ENCODE data around the gene ROS1. TPM values are rescaled to one million over a fixed set of nuclear protein-coding genes. Genes with fewer than 3 reads are reported as not detected.
A peak's percentile ranks its signal among the peaks of the same experiment; 100 is the strongest.
"Not testable (repeated sequence)": the region's sequence is repeated elsewhere in the genome, so short reads cannot be mapped to it uniquely, and the experiment has no call there.

Gene ROS1
- total and polyA plus RNA-seq, 4 experiments from 2014 or later, result not detected

- no peak overlapping the region for H3K4me3 Mint-ChIP-seq
- peaks cover 0 to 4% of the 10 kb centered on the region in 2 donors for H3K36me3 Mint-ChIP-seq
- POLR2A ChIA-PET (ENCODE audit: partially characterized antibody), result no interaction called here
These were observed 162.3 kb downstream of the ROS1 start for GRCh38 chr6:117263353-117263927.

GRCh38 chr6:117262799-117263198 lies 162.9 kb downstream of the ROS1 start:
- Histone ChIP-seq H3K4me1 (ENCODE audit: insufficient read depth, low read length) (peaks cover 17% of the 10 kb centered on the region), H3K27ac (ENCODE audit: low read depth, low read length) (no peak overlapping the region), H3K9me3 (ENCODE audit: control insufficient read depth in 1 of 2, low read length in 2 of 2) (no peaks in the 10 kb centered on the region), H3K27me3 (ENCODE audit: insufficient read depth, low read length) (peaks cover 20% of the 10 kb centered on the region), H3K36me3 (ENCODE audit: insufficient read depth, low read length) (no peaks in the 10 kb centered on the region), H3K4me3 (ENCODE audit: low read length in 2 of 2) (no peak overlapping the region)
- H3K27me3 Mint-ChIP-seq, result peaks cover 40 to 42% of the 10 kb centered on the region in 2 donors
- DNase-seq, result no peak
- CTCF ChIA-PET (ENCODE audit: partially characterized antibody), result no interaction called here
- H3K4me3 Mint-ChIP-seq, result peak overlapping the region in 1 of 8 donors; percentile 25
- H3K4me1 Mint-ChIP-seq, result peaks cover 5 to 21% (median 16%) of the 10 kb centered on the region in 4 donors
- intact Hi-C loops (cut with micrococcal nuclease), result no loop called here
- H3K36me3 Mint-ChIP-seq, result peaks cover 0 to 4% of the 10 kb centered on the region in 2 donors
- H3K9me3 Mint-ChIP-seq, result peaks cover 0 to 6% (median 2%) of the 10 kb centered on the region in 8 donors
- no peak overlapping the region for H3K27ac Mint-ChIP-seq
- POLR2A ChIA-PET (ENCODE audit: partially characterized antibody), result no interaction called here

More at GRCh38 chr6:117263353-117263927, 162.3 kb downstream of the ROS1 start:
- Mint-ChIP-seq H3K27me3 (peaks cover 42 to 47% of the 10 kb centered on the region in 2 donors), H3K4me1 (peaks cover 5 to 21% (median 16%) of the 10 kb centered on the region in 4 donors), H3K9me3 (peaks cover 0 to 4% (median 0%) of the 10 kb centered on the region in 8 donors), H3K27ac (no peak overlapping the region)
- no peak overlapping the region for H3K27ac ChIP-seq (ENCODE audit: low read depth, low read length)
- intact Hi-C loops (cut with micrococcal nuclease), result no loop called here
- DNase-seq, result no peak
- H3K4me3 ChIP-seq (ENCODE audit: low read length in 2 of 2), result no peak overlapping the region
- no peaks in the 10 kb centered on the region for H3K36me3 ChIP-seq (ENCODE audit: insufficient read depth, low read length)
- no peaks in the 10 kb centered on the region for H3K9me3 ChIP-seq (ENCODE audit: control insufficient read depth in 1 of 2, low read length in 2 of 2)
- H3K4me1 ChIP-seq (ENCODE audit: insufficient read depth, low read length), result peaks cover 17% of the 10 kb centered on the region
- H3K27me3 ChIP-seq (ENCODE audit: insufficient read depth, low read length), result peaks cover 25% of the 10 kb centered on the region
- CTCF ChIA-PET (ENCODE audit: partially characterized antibody), result no interaction called here

- H3K4me3 ChIP-seq (ENCODE audit: low read length in 2 of 2), result no peak overlapping the region
- H3K36me3 ChIP-seq (ENCODE audit: insufficient read depth, low read length), result no peaks in the 10 kb centered on the region
- peaks cover 0 to 6% (median under 1%) of the 10 kb centered on the region in 8 donors for H3K9me3 Mint-ChIP-seq
- H3K27me3 ChIP-seq (ENCODE audit: insufficient read depth, low read length), result no peaks in the 10 kb centered on the region
- H3K4me3 Mint-ChIP-seq, result no peak overlapping the region
- H3K27ac Mint-ChIP-seq, result no peak overlapping the region
- H3K4me1 Mint-ChIP-seq, result no peaks in the 10 kb centered on the region
- CTCF ChIA-PET (ENCODE audit: partially characterized antibody), result no interaction called here
- POLR2A ChIA-PET (ENCODE audit: partially characterized antibody), result no interaction called here
- H3K27me3 Mint-ChIP-seq, result peaks cover 0 to 2% of the 10 kb centered on the region in 2 donors
- H3K36me3 Mint-ChIP-seq, result no peaks in the 10 kb centered on the region
- intact Hi-C loops (cut with micrococcal nuclease), result no loop called here
- no peaks in the 10 kb centered on the region for H3K4me1 ChIP-seq (ENCODE audit: insufficient read depth, low read length)
- no peak overlapping the region for H3K27ac ChIP-seq (ENCODE audit: low read depth, low read length)
- no peaks in the 10 kb centered on the region for H3K9me3 ChIP-seq (ENCODE audit: control insufficient read depth in 1 of 2, low read length in 2 of 2)
- DNase-seq, result no peak
These were observed 172.0 kb downstream of the ROS1 start for GRCh38 chr6:117253785-117254184.

- H3K27ac ChIP-seq (ENCODE audit: low read depth, low read length); H3K4me1 Mint-ChIP-seq; H3K36me3 Mint-ChIP-seq; CTCF ChIA-PET (ENCODE audit: partially characterized antibody); H3K4me1 ChIP-seq (ENCODE audit: insufficient read depth, low read length); H3K4me3 ChIP-seq (ENCODE audit: low read length in 2 of 2); H3K9me3 Mint-ChIP-seq; intact Hi-C loops (cut with micrococcal nuclease); POLR2A ChIA-PET (ENCODE audit: partially characterized antibody); H3K9me3 ChIP-seq (ENCODE audit: control insufficient read depth in 1 of 2, low read length in 2 of 2); DNase-seq; H3K27me3 Mint-ChIP-seq; H3K27me3 ChIP-seq (ENCODE audit: insufficient read depth, low read length); H3K36me3 ChIP-seq (ENCODE audit: insufficient read depth, low read length): not testable (repeated sequence)
- H3K4me3 Mint-ChIP-seq, result peak overlapping the region in 3 of 8 donors; percentile 45 to 76 (median 52)
- peak overlapping the region in 1 of 7 donors; percentile 70 for H3K27ac Mint-ChIP-seq
These were observed 180.8 kb downstream of the ROS1 start for GRCh38 chr6:117244979-117245378.

- POLR2A ChIA-PET (ENCODE audit: partially characterized antibody); intact Hi-C loops (cut with micrococcal nuclease); H3K9me3 ChIP-seq (ENCODE audit: control insufficient read depth in 1 of 2, low read length in 2 of 2); H3K4me1 Mint-ChIP-seq; DNase-seq; H3K27me3 ChIP-seq (ENCODE audit: insufficient read depth, low read length); H3K4me3 ChIP-seq (ENCODE audit: low read length in 2 of 2); CTCF ChIA-PET (ENCODE audit: partially characterized antibody); H3K36me3 ChIP-seq (ENCODE audit: insufficient read depth, low read length); H3K27ac ChIP-seq (ENCODE audit: low read depth, low read length); H3K27me3 Mint-ChIP-seq; H3K36me3 Mint-ChIP-seq; H3K4me1 ChIP-seq (ENCODE audit: insufficient read depth, low read length); H3K9me3 Mint-ChIP-seq: not testable (repeated sequence)
- H3K4me3 Mint-ChIP-seq, result peak overlapping the region in 3 of 8 donors; percentile 45 to 76 (median 52)
- peak overlapping the region in 1 of 7 donors; percentile 70 for H3K27ac Mint-ChIP-seq
These were observed 181.2 kb downstream of the ROS1 start for GRCh38 chr6:117244571-117244970.

Other genes with a start within 250 kb of the ROS1 start
- gene VGLL2, start 160.4 kb downstream of the ROS1 start, total RNA-seq, result not detected
- gene VGLL2, start 160.4 kb downstream of the ROS1 start, polyA plus RNA-seq, result not detected
- gene DCBLD1, start 56.7 kb upstream of the ROS1 start, total RNA-seq, result 1 to 10 TPM; 8.7 to 9.7 TPM
- gene DCBLD1, start 56.7 kb upstream of the ROS1 start, polyA plus RNA-seq, result 1 to 10 TPM; 1.4 to 2.6 TPM
- 10 to 100 TPM; 37.7 to 37.8 TPM for gene GOPC, start 176.6 kb upstream of the ROS1 start, total RNA-seq
- 10 to 100 TPM; 14.6 to 15.5 TPM for gene GOPC, start 176.6 kb upstream of the ROS1 start, polyA plus RNA-seq
- 10 to 100 TPM; 33.0 to 33.2 TPM for gene NUS1, start 249.5 kb upstream of the ROS1 start, total RNA-seq
- 10 to 100 TPM; 16.4 to 25.8 TPM for gene NUS1, start 249.5 kb upstream of the ROS1 start, polyA plus RNA-seq